Neural progenitor cell (in vitro differentiated cells): Measurements from ENCODE around the gene CEBPB.
"Not testable (repeated sequence)": the region's sequence is repeated elsewhere in the genome, so short reads cannot be mapped to it uniquely, and the experiment has no call there.

Experiments
- EZH2 ChIP-seq: fragments of 200-600 bp; sonication (generic); IDR thresholded peaks from 2 replicates; pipeline ENCODE4 v1.6.1; 2017; ENCODE audit warnings: antibody characterized with exemption, mild to moderate bottlenecking, moderate library complexity
- EZH2phosphoT487 ChIP-seq: fragments of 200-600 bp; sonication (generic); IDR thresholded peaks from 2 replicates; pipeline ENCODE4 v1.6.1; 2017; ENCODE audit warnings: antibody characterized with exemption
- TF ChIP-seq, protein P1 (sequence below): fragments of 200-600 bp; sonication (generic); IDR thresholded peaks from 2 replicates; pipeline ENCODE4 v1.5.1; 2017; ENCODE audit warnings: antibody characterized with exemption, mild to moderate bottlenecking

- TF ChIP-seq, protein P1, sequence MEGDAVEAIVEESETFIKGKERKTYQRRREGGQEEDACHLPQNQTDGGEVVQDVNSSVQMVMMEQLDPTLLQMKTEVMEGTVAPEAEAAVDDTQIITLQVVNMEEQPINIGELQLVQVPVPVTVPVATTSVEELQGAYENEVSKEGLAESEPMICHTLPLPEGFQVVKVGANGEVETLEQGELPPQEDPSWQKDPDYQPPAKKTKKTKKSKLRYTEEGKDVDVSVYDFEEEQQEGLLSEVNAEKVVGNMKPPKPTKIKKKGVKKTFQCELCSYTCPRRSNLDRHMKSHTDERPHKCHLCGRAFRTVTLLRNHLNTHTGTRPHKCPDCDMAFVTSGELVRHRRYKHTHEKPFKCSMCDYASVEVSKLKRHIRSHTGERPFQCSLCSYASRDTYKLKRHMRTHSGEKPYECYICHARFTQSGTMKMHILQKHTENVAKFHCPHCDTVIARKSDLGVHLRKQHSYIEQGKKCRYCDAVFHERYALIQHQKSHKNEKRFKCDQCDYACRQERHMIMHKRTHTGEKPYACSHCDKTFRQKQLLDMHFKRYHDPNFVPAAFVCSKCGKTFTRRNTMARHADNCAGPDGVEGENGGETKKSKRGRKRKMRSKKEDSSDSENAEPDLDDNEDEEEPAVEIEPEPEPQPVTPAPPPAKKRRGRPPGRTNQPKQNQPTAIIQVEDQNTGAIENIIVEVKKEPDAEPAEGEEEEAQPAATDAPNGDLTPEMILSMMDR: not testable (repeated sequence)
- not testable (repeated sequence) for TF ChIP-seq EZH2phosphoT487, EZH2
Measured at GRCh38 chr20:50208815-50209214, 18.2 kb downstream of the CEBPB start.
